MCF 10A (cell line): Measurements from ENCODE around the gene MEA1. TPM values are rescaled to one million over a fixed set of nuclear protein-coding genes. Genes with fewer than 3 reads are reported as not detected.

Experiments used
- Bru-seq: library from RNA; stranded (reverse); fragments of 400-500 nt; gene quantifications from one replicate; lab custom pipeline; 2021; lab: Mats Ljungman, UMichigan
- BruChase-seq, 2 experiments: library from RNA; stranded (reverse); fragments of 400-500 nt; gene quantifications; one replicate each; lab custom pipeline; 2021; lab: Mats Ljungman, UMichigan
- BruUV-seq: library from RNA; stranded (reverse); fragments of 400-500 nt; replicated peaks from 2 replicates; lab custom pipeline; 2021; lab: Mats Ljungman, UMichigan
- CTCF ChIA-PET: fragments of 300-600 bp; sonication (Branson Sonifier 250); formaldehyde crosslinking; extraction: SDS; loops from one replicate; lab custom pipeline; 2021; ENCODE audit warnings: antibody characterized with exemption, inconsistent platforms; lab: Yijun Ruan, JAX
- POLR2A ChIA-PET: fragments of 300-600, 350-650 bp; sonication (Branson Sonifier 250); formaldehyde crosslinking; extraction: SDS; loops from one replicate; lab custom pipeline; 2020; ENCODE audit warnings: antibody characterized with exemption, inconsistent platforms; lab: Yijun Ruan, JAX
- DNase-seq: peaks from one replicate; pipeline ENCODE4 v3.0.0-alpha.2; 2018; ENCODE audit not compliant: unreplicated experiment
- H3K27ac Mint-ChIP-seq: one replicate; pipeline ENCODE4 v1.8.0; 2022; ENCODE audit warnings: mild to moderate bottlenecking, low read depth, mixed read lengths; ENCODE audit not compliant: unreplicated experiment
- H3K27me3 Mint-ChIP-seq: one replicate; pipeline ENCODE4 v1.8.0; 2022; ENCODE audit warnings: mixed read lengths; ENCODE audit not compliant: insufficient read depth, unreplicated experiment
- H3K36me3 Mint-ChIP-seq: one replicate; pipeline ENCODE4 v1.8.0; 2022; ENCODE audit warnings: mild to moderate bottlenecking, moderate library complexity, mixed read lengths; ENCODE audit not compliant: insufficient read depth, unreplicated experiment
- H3K4me1 Mint-ChIP-seq: one replicate; pipeline ENCODE4 v1.8.0; 2022; ENCODE audit warnings: mixed read lengths; ENCODE audit not compliant: insufficient read depth, unreplicated experiment
- H3K4me3 Mint-ChIP-seq: one replicate; pipeline ENCODE4 v1.8.0; 2022; ENCODE audit warnings: mild to moderate bottlenecking, moderate library complexity, mixed read lengths; ENCODE audit not compliant: unreplicated experiment
- H3K9me3 Mint-ChIP-seq: one replicate; pipeline ENCODE4 v1.8.0; 2022; ENCODE audit warnings: mixed read lengths; ENCODE audit not compliant: unreplicated experiment
- CTCF ChIP-seq: fragments of 200-600 bp; IDR thresholded peaks from one replicate; pipeline ENCODE4 v1.8.0; 2022; ENCODE audit warnings: antibody characterized with exemption, mild to moderate bottlenecking; ENCODE audit not compliant: unreplicated experiment
- intact Hi-C: fragments of 100-400 bp; cut with micrococcal nuclease; formaldehyde crosslinking; loops from 2 replicates; pipeline ENCODE4 v1.14.1; 2022
- long read RNA-seq: library from polyadenylated mRNA; stranded (forward); transcript quantifications from one replicate; pipeline ENCODE4 v2.0.0, GENCODE V29; 2022
- total RNA-seq: library from RNA; stranded (reverse); gene quantifications from 2 replicates; pipeline ENCODE4 v1.2.3, GENCODE V29; 2022

Gene MEA1
- 71.8 and 79.9 TPM in 2 replicates for total RNA-seq
- Bru-seq, nascent RNA, result percentile 59 among the genes with signal in this experiment
- BruChase-seq, experiment 1, labeled RNA remaining after a 6-hour chase, result percentile 72 among the genes with signal in this experiment
- percentile 61 among the genes with signal in this experiment for BruChase-seq, experiment 2, labeled RNA remaining after a 2-hour chase
- long read RNA-seq, transcript MEA1-201 (4 exons, 1,089 nt), result minor isoform, 8 of 132 reads
- long read RNA-seq, transcript MEA1-202 (3 exons, 2,152 nt), result minor isoform, 16 of 132 reads
- long read RNA-seq, transcript MEA1-204 (4 exons, 1,004 nt), result major isoform, 107 of 132 reads
- long read RNA-seq, partial matches to known transcripts, result 0 of 132 reads
- long read RNA-seq, other reads (novel, unspliced or antisense), result 1 of 132 reads

GRCh38 chr6:43013843-43014433 lies at the start of gene MEA1, which contains the start of gene KLHDC3:
MEA1 (minus strand) TSS chr6:43013946; CDS start chr6:43013813, 133 bp downstream.
KLHDC3 (plus strand) TSS chr6:43014249; CDS start chr6:43017193, 2,944 bp downstream.
- Mint-ChIP-seq H3K36me3 (peaks cover 27% of the 10 kb centered on the region), H3K4me3 (peak within 1 kb of the TSS; percentile 99), H3K27ac (peak within 1 kb of the TSS; percentile 99), H3K9me3 (no peaks in the 10 kb centered on the region), H3K27me3 (no peaks in the 10 kb centered on the region), H3K4me1 (peaks cover 32% of the 10 kb centered on the region)
- DNase-seq, result peak; percentile 100
- intact Hi-C loops, result loop anchor here (1.0 to 5.0 kb wide), 2 partner anchors 30 to 38 kb away; partner anchors contain the start of genes CUL7 and PPP2R5D
- ChIA-PET CTCF (interaction anchor here (0.7 to 2.7 kb wide), 4 partner anchors 17 to 160 kb away, joined by 3 to 12 read pairs (median 8); no protein-coding TSS in a partner anchor), POLR2A (interaction anchor here (0.7 to 5.5 kb wide), 31 partner anchors 8 to 892 kb away, joined by 3 to 53 read pairs (median 5); partner anchors contain the start of genes CNPY3, CUL7, GTPBP2 and KLC4)
- no peak for TF ChIP-seq CTCF
- BruUV-seq, result no TSS peak

GRCh38 chr6:43062818-43063217 lies 49.1 kb upstream of the MEA1 start:
- Mint-ChIP-seq H3K27ac (no peak overlapping the region), H3K4me1 (peaks cover 27% of the 10 kb centered on the region), H3K4me3 (no peak overlapping the region), H3K9me3 (no peaks in the 10 kb centered on the region), H3K36me3 (peaks cover 26% of the 10 kb centered on the region), H3K27me3 (no peaks in the 10 kb centered on the region)
- intact Hi-C loops, result no loop called here
- BruUV-seq, result no TSS peak
- ChIA-PET CTCF (interaction anchor here (1.7 kb wide), 1 partner anchor 26 kb away, joined by 3 read pairs; no protein-coding TSS in a partner anchor), POLR2A (interaction anchor here (0.6 to 1.2 kb wide), 3 partner anchors 45 to 125 kb away, joined by 4 to 5 read pairs (median 5); no protein-coding TSS in a partner anchor)
- no peak for DNase-seq
- no peak for TF ChIP-seq CTCF

- H3K4me3 Mint-ChIP-seq, result no peak overlapping the region
- intact Hi-C loops, result no loop called here
- no peak for DNase-seq
These were observed 48.1 kb upstream of the MEA1 start for GRCh38 chr6:43061861-43062260.

More at GRCh38 chr6:43061861-43062260, 48.1 kb upstream of the MEA1 start:
- Mint-ChIP-seq H3K27ac (no peak overlapping the region), H3K4me1 (peaks cover 28% of the 10 kb centered on the region), H3K27me3 (no peaks in the 10 kb centered on the region), H3K36me3 (peaks cover 34% of the 10 kb centered on the region), H3K9me3 (no peaks in the 10 kb centered on the region)
- CTCF ChIA-PET, result interaction anchor here (1.9 kb wide), 1 partner anchor 161 kb away, joined by 4 read pairs; no protein-coding TSS in a partner anchor
- no TSS peak for BruUV-seq
- no peak for TF ChIP-seq CTCF
- POLR2A ChIA-PET, result interaction anchor here (3.7 to 3.9 kb wide), 2 partner anchors 16 to 111 kb away, joined by 44 to 60 read pairs; partner anchors contain the start of genes PTK7 and SRF
